ENCODE data around the gene ZNF408. TPM values are rescaled to one million over a fixed set of nuclear protein-coding genes. Genes with fewer than 3 reads are reported as not detected.
A peak's percentile ranks its signal among the peaks of the same experiment; 100 is the strongest.

ZNF408 gene
- total and polyA plus RNA-seq, 2 of the 13 experiments (the other 11 are each of a cell fraction or from before 2014, with no cell fraction given): 11.2 to 12.5 TPM

DNA sequence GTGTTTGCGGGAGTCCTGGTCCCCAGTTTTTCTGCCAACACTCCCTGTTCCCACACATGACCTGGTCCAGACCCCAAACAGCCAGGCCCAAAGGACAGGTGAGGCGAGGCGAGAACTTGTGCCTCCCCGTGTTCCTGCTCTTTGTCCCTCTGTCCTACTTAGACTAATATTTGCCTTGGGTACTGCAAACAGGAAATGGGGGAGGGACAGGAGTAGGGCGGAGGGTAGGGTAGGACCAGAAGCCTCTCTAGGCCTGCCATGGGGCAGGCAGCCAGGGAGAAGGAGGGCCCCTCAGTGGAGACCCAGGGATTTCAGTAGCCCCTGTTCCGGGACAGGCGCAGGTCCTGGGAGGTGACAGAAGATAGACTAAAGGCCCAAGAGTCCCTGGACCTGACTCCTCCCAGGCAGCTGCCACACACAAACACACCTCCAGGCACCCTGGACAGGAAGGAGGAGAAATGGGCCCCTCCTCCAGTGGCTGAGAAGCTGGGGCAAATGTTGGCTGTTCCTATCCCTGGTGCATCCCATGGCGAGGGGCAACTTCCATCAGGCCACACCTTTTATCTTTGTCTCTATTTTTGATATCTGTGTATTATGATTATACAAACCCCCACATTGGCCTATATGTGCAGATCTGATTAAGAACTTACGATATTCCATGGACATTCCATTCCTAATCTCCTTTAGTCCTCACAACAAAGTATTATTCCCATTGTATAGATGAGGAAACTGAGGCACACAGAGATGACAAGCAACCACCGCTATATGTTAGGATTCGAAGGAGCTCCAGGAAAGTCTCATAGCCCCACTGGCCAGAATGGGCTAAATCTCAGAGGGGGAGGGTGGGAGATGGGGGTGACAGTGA lies 17.6 kb downstream of the ZNF408 start (continued):
- TF ChIP-seq, protein P1, sequence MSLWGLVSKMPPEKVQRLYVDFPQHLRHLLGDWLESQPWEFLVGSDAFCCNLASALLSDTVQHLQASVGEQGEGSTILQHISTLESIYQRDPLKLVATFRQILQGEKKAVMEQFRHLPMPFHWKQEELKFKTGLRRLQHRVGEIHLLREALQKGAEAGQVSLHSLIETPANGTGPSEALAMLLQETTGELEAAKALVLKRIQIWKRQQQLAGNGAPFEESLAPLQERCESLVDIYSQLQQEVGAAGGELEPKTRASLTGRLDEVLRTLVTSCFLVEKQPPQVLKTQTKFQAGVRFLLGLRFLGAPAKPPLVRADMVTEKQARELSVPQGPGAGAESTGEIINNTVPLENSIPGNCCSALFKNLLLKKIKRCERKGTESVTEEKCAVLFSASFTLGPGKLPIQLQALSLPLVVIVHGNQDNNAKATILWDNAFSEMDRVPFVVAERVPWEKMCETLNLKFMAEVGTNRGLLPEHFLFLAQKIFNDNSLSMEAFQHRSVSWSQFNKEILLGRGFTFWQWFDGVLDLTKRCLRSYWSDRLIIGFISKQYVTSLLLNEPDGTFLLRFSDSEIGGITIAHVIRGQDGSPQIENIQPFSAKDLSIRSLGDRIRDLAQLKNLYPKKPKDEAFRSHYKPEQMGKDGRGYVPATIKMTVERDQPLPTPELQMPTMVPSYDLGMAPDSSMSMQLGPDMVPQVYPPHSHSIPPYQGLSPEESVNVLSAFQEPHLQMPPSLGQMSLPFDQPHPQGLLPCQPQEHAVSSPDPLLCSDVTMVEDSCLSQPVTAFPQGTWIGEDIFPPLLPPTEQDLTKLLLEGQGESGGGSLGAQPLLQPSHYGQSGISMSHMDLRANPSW (CRISPR knock-in tag; IDR thresholded peaks at IDR 0.05; ENCODE audit: borderline replicate concordance): peak; percentile 60; the same call in 1 of the 2 replicates
- TF ChIP-seq ZNF317 (CRISPR knock-in tag; IDR thresholded peaks at IDR 0.05) (no peak), TP53 (CRISPR knock-in tag; conservative IDR thresholded peaks at IDR 0.05) (no peak), HMGA1 (CRISPR knock-in tag; conservative IDR thresholded peaks at IDR 0.05) (no peak), ERF (CRISPR knock-in tag; IDR thresholded peaks at IDR 0.05) (peak; percentile 97), RFXANK (CRISPR knock-in tag; IDR thresholded peaks at IDR 0.05) (no peak), THAP8 (CRISPR knock-in tag; IDR thresholded peaks at IDR 0.05; ENCODE audit: borderline replicate concordance) (no peak), ZNF44 (CRISPR knock-in tag; IDR thresholded peaks at IDR 0.05) (peak; percentile 82; the same call in 1 of the 2 replicates), HIVEP1 (CRISPR knock-in tag; IDR thresholded peaks at IDR 0.05) (no peak), KDM5A (IDR thresholded peaks at IDR 0.05; ENCODE audit: borderline replicate concordance, low read length) (peak; percentile 36; the same call in 1 of the 2 replicates), SIN3A (IDR thresholded peaks at IDR 0.05; ENCODE audit: borderline replicate concordance, low read depth, low read length) (peak; percentile 71; the same call in 1 of the 2 replicates), RORA (CRISPR knock-in tag; IDR thresholded peaks at IDR 0.05) (no peak)
- TF ChIP-seq, protein P2, sequence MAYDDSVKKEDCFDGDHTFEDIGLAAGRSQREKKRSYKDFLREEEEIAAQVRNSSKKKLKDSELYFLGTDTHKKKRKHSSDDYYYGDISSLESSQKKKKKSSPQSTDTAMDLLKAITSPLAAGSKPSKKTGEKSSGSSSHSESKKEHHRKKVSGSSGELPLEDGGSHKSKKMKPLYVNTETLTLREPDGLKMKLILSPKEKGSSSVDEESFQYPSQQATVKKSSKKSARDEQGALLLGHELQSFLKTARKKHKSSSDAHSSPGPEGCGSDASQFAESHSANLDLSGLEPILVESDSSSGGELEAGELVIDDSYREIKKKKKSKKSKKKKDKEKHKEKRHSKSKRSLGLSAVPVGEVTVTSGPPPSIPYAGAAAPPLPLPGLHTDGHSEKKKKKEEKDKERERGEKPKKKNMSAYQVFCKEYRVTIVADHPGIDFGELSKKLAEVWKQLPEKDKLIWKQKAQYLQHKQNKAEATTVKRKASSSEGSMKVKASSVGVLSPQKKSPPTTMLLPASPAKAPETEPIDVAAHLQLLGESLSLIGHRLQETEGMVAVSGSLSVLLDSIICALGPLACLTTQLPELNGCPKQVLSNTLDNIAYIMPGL (CRISPR knock-in tag; IDR thresholded peaks at IDR 0.05; ENCODE audit: borderline replicate concordance in 1 of 2, low read depth in 1 of 2): peak; percentile 50 to 76; a peak in 2 of 4 replicates
- TF ChIP-seq, protein P3, sequence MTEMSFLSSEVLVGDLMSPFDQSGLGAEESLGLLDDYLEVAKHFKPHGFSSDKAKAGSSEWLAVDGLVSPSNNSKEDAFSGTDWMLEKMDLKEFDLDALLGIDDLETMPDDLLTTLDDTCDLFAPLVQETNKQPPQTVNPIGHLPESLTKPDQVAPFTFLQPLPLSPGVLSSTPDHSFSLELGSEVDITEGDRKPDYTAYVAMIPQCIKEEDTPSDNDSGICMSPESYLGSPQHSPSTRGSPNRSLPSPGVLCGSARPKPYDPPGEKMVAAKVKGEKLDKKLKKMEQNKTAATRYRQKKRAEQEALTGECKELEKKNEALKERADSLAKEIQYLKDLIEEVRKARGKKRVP (CRISPR knock-in tag; IDR thresholded peaks at IDR 0.05): peak in 1 of 2 experiments; percentile 78; a peak in 2 of 4 replicates
- TF ChIP-seq, protein P4, sequence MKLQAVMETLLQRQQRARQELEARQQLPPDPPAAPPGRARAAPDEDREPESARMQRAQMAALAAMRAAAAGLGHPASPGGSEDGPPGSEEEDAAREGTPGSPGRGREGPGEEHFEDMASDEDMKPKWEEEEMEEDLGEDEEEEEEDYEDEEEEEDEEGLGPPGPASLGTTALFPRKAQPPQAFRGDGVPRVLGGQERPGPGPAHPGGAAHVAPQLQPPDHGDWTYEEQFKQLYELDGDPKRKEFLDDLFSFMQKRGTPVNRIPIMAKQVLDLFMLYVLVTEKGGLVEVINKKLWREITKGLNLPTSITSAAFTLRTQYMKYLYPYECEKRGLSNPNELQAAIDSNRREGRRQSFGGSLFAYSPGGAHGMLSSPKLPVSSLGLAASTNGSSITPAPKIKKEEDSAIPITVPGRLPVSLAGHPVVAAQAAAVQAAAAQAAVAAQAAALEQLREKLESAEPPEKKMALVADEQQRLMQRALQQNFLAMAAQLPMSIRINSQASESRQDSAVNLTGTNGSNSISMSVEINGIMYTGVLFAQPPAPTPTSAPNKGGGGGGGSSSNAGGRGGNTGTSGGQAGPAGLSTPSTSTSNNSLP (IDR thresholded peaks at IDR 0.05; ENCODE audit: low read depth, low read length): no peak
- TF ChIP-seq, protein P5, sequence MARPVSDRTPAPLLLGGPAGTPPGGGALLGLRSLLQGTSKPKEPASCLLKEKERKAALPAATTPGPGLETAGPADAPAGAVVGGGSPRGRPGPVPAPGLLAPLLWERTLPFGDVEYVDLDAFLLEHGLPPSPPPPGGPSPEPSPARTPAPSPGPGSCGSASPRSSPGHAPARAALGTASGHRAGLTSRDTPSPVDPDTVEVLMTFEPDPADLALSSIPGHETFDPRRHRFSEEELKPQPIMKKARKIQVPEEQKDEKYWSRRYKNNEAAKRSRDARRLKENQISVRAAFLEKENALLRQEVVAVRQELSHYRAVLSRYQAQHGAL (CRISPR knock-in tag; IDR thresholded peaks at IDR 0.05; ENCODE audit: not compliant biosample characterization): no peak
- TF ChIP-seq, protein P6, sequence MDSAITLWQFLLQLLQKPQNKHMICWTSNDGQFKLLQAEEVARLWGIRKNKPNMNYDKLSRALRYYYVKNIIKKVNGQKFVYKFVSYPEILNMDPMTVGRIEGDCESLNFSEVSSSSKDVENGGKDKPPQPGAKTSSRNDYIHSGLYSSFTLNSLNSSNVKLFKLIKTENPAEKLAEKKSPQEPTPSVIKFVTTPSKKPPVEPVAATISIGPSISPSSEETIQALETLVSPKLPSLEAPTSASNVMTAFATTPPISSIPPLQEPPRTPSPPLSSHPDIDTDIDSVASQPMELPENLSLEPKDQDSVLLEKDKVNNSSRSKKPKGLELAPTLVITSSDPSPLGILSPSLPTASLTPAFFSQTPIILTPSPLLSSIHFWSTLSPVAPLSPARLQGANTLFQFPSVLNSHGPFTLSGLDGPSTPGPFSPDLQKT (CRISPR knock-in tag; IDR thresholded peaks at IDR 0.05; ENCODE audit: borderline replicate concordance): no peak
